NCI-H1436 treated with DMSO at 0.1 percent for 48 hours (cell line): ENCODE data around the gene CHD2.

ENCODE experiments used
- DNase-seq: peaks from one replicate; lab custom pipeline; 2025; lab: John Stamatoyannopoulos, UW

The CHD2 gene

GRCh38 chr15:93068581-93069199 is 168.6 kb downstream of the CHD2 start:
- no peak for DNase-seq

- no peak for DNase-seq
Measured at GRCh38 chr15:93070132-93070531, 170.0 kb downstream of the CHD2 start.

DNA sequence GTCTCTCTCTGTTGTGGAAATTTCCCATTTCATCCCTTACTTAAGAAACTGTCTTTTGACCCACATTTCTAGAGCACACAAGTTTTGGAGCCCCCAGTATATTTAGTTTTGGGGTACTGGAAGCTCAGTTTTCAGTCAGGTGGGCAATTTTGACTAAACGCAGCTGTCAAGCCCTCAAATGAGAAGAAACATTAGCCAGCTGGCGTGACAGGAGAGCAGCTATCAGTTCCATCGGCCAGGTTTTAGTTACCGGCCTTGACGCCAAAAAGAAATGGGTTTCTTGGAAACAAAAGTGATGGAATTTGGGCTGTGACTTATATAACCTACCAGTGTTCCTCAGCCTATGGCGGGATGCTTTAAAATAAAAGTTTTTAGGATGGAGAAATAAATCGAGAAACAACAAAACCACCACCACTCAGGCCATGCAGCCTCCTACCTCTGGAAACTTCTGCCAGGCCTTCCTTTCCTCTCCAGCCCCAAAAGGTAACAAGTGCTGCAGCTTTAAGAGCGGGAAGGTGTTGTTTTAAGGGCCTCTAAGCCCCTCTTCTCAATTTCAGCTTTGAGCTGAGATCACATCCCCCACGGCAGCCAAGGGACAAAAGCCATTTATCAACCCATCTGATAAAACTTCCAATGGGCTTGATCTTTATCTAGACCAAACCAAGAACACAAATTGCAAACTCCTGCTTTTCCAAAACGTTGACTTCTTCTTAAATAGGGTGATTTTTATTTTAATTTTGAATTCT is 170.6 kb downstream of the CHD2 start:
- DNase-seq: no peak

DNA sequence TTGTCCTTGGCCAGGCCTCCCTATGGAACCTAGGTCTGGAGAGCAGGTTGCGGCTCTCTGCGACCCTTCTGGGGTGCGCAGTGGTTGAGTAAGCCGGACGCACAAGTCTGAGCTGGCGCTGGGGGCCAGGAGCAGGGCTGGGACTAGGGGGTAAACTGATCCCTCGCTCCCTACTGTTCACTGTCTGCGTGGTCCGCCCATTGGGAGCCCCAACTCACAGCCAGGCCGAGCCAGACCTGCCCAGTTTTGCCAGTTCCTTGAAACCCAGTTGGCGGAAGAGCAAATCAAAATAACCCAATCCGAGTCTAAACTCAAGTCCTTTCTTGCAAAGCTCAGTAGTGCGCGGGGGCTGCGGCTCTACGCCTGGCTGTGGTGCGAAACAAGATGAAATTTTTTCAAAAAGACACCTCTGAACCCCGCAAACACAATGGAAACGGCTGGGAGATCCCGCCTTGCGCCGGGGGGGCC is 171.4 kb downstream of the CHD2 start:
- no peak for DNase-seq

DNA sequence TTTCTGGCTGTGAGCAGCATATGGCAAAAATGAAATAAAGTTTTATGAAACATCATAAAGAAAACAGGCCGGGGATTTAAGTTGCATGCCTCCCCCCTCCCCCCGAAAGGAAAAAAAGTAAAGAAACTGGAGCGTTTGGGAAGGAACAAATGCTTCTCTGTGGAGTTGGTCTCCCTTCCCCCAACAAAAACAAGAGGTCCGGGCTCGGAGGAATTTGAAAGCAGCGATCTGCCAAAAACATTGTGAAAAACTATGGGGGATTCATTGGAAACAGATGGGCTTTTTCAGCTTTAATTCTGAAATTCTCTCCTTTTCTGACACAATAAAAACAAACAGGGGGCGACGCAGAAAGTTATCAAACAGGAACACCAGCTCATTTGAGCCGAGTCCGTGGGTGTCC is 171.9 kb downstream of the CHD2 start:
- DNase-seq: no peak

- no peak for DNase-seq
Measured at GRCh38 chr15:93072411-93073394, 172.6 kb downstream of the CHD2 start.

GRCh38 chr15:93073465-93073952 is 173.4 kb downstream of the CHD2 start:
- DNase-seq: no peak

DNA sequence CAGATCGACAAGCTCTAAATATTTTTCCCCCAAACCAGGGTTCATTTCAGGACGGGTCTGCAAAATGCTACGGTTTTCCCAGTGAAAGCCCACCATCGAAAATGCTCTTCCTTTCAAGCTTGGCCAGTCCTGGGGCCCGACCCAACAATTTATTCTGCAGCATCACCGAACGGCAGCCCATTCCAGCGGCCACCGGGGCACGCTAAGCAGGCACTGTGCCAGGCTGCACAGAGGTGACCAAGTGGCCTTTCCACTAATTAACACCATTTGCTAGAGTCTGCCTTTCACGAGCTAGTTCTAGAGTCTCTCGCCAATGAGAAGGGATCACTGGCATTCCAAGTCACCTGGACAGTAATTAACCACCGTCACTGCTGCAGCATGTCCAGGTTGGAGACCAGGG is 174.5 kb downstream of the CHD2 start:
- DNase-seq: no peak

- no peak for DNase-seq
Measured at GRCh38 chr15:93076217-93076616, 176.1 kb downstream of the CHD2 start.

DNA sequence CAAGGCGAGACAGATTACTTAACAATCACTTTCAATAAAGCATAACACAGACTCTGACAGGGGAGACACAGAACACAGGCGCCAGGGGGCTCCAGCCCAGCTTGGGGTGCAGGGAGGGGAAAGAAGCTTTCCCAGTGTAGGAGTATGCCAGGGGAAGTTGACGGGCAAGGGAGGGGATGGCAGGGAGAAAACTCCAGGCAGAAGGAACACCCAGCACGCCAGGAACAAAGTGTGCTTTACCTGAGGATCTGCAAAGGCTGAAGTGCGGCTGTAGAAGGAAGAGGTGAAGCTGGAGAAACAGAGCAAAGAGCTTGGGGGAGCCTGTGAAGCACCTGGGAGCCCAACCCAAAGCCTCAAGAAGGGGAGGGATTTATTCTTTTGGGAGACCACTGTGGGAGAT is 176.8 kb downstream of the CHD2 start:
- DNase-seq: no peak
